GM19193 (cell line): ENCODE results near the gene KIF18A.

Experiments
- POLR2A ChIP-seq: IDR thresholded peaks from 4 replicates; pipeline ENCODE4 v1.6.1; 2011; ENCODE audit not compliant: insufficient read depth, insufficient read length; ENCODE audit errors: extremely low read depth

KIF18A gene

GRCh38 chr11:28114116-28114515 lies 6.2 kb upstream of the KIF18A start:
- TF ChIP-seq POLR2A: no peak

GRCh38 chr11:28110821-28111200 lies 2.9 kb upstream of the KIF18A start:
- no peak for TF ChIP-seq POLR2A

GRCh38 chr11:28110108-28110820 lies 2.3 kb upstream of the KIF18A start:
- peak; percentile 76 for TF ChIP-seq POLR2A

GRCh38 chr11:28108958-28109357 lies 1.0 kb upstream of the KIF18A start:
- no peak for TF ChIP-seq POLR2A

- TF ChIP-seq POLR2A: no peak
Observed at GRCh38 chr11:28107191-28107749, 686 bp downstream of the KIF18A start.

- TF ChIP-seq POLR2A: no peak
Observed at GRCh38 chr11:28106353-28107043, 1.5 kb downstream of the KIF18A start.

- no peak for TF ChIP-seq POLR2A
Observed at GRCh38 chr11:28105869-28106268, 2.1 kb downstream of the KIF18A start.

- no peak for TF ChIP-seq POLR2A
Observed at GRCh38 chr11:28104984-28105383, 3.0 kb downstream of the KIF18A start.

- no peak for TF ChIP-seq POLR2A
Observed at GRCh38 chr11:28104425-28104824, 3.5 kb downstream of the KIF18A start.

GRCh38 chr11:28100665-28101064 lies 7.3 kb downstream of the KIF18A start:
- TF ChIP-seq POLR2A: no peak

GRCh38 chr11:28099715-28100114 lies 8.2 kb downstream of the KIF18A start:
- no peak for TF ChIP-seq POLR2A

GRCh38 chr11:28098257-28098656 lies 9.7 kb downstream of the KIF18A start:
- TF ChIP-seq POLR2A: no peak

- no peak for TF ChIP-seq POLR2A
Observed at GRCh38 chr11:28092786-28093185, 15.2 kb downstream of the KIF18A start.

GRCh38 chr11:28090052-28090749 lies 17.8 kb downstream of the KIF18A start:
- TF ChIP-seq POLR2A: no peak

GRCh38 chr11:28089378-28089777 lies 18.6 kb downstream of the KIF18A start:
- TF ChIP-seq POLR2A: no peak

- no peak for TF ChIP-seq POLR2A
Observed at GRCh38 chr11:28086569-28086968, 21.4 kb downstream of the KIF18A start.

- TF ChIP-seq POLR2A: no peak
Observed at GRCh38 chr11:28083118-28083517, 24.8 kb downstream of the KIF18A start.

GRCh38 chr11:28077521-28077920 lies 30.4 kb downstream of the KIF18A start:
- no peak for TF ChIP-seq POLR2A
